Measurements from ENCODE around the gene HS3ST3B1.

The HS3ST3B1 gene

GRCh38 chr17:14398766-14399165 lies 97.9 kb downstream of the HS3ST3B1 start:
- Histone ChIP-seq H3K9me3 (ENCODE audit: control extremely low read depth in 1 of 5, control insufficient read depth in 4 of 5, insufficient read depth in 2 of 5, low read depth in 1 of 5, low read length in 4 of 5) (peaks cover 0 to 3% (median 0%) of the 10 kb centered on the region in 5 experiments), H3K27me3 (replicated peaks in 2 of 5; ENCODE audit: control insufficient read depth in 4 of 5, insufficient read depth in 5 of 5, low read length in 4 of 5) (no peaks in the 10 kb centered on the region), H3K4me1 (ENCODE audit: control extremely low read depth in 1 of 4, control insufficient read depth in 4 of 4, insufficient read depth in 4 of 4, low read length in 3 of 4) (no peaks in the 10 kb centered on the region), H3K4me3 (ENCODE audit: control insufficient read depth in 1 of 7, extremely low read depth in 1 of 7, insufficient read depth in 4 of 7, low read depth in 2 of 7, low read length in 6 of 7) (no peak overlapping the region), H3K27ac (ENCODE audit: insufficient read depth in 1 of 2, low read depth in 1 of 2, low read length in 2 of 2, poor library complexity in 1 of 2, severe bottlenecking in 2 of 2) (no peak overlapping the region), H3K36me3 (ENCODE audit: control insufficient read depth in 4 of 4, insufficient read depth in 4 of 4, low read length in 3 of 4) (no peaks in the 10 kb centered on the region)
- no peak for DNase-seq
- WGBS (ENCODE audit: insufficient coverage): no CpG with 5 or more reads among the region's 1 CpG
- CTCF ChIA-PET: no interaction called here
- POLR2A ChIA-PET: no interaction called here

All from common myeloid progenitor, CD34-positive (primary cell).